GM18520 (cell line): Measurements from ENCODE around the gene AP5B1.
A peak's percentile ranks its signal among the peaks of the same experiment; 100 is the strongest.

Experiments
- ATAC-seq: cut with Tn5 transposase; IDR thresholded peaks from one replicate; pipeline ENCODE4 v1.9.1; 2021; ENCODE audit not compliant: unreplicated experiment

AP5B1 gene

DNA sequence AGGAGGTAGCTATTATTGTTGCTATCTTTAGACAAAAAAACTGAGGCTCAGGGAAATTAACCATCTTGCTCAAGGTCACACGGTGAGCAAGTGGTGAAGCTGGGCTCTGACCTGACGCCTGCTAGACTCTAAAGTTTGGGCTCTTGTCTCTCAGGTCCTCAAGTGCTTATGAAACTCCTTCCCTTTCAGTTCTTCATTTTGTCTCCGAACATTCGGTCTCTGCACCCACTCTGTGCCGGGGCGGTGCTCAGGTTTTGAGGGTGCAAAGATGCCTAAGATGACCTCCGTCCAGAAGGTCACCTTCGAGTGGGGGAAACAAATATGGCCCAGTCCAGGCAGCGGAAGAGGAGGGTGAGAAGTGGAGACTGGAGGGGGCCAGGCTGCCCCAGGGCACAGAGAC, 22.1 kb upstream of the AP5B1 start:
- peak; percentile 77 for ATAC-seq

DNA sequence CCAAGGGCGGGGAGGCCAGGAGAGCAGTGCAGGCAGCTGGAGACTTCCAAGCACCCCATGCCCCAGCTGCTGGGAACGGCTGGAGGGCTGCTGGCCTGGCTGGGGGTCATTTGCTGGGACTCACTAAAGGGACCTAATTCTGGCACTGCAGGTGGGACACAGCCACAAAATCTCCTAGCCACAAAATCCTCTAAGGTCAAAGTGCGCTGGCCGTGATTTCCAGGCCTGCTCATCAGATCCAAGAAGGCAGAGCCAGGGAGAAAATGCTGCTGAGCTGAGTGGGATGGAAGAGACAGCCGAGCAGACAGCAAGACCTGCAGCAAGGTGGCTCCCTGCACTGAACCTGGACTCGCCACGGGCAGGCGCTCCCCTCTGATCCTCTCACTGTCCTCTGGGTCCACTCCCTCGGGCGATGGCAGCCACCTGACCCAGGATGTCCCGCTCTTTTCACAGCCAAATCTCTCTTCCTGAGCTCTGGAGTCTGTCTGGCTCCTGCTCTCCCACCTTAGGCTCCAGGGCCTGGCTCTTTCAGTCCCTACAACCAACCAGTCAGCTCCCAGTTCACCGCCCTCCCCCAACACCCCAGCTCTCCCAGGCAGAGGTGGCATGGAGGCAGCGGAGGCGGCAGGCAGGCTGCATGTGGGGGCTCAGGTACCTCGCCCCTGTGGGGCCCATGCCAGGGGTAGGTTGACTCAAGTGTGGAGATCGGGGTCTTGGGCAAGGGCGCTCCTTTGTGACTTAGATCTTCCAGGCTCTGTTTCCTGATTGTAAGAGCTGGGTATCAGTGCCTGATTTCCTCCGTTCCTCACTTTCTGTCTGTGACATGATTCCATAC, 20.6 kb upstream of the AP5B1 start:
- ATAC-seq: no peak

DNA sequence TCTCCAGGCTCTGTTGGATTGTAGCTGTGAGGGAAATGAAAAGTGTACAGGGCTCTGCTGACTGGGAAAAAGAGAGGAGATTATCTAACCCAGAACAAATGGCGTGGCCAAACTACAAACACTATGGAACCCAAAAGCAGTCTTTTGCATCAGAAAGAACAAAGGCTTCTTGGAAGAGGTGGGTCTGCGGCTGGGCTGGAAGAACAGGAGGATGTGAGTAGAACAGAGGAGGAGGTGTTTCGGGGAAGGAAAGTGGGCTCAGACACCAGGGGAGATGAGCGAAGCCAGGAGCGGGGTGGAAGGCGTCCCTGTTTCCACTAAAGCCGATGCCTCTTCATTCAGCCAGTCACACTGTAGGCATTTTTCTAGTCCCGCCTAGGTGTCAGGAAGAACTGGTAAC, 18.1 kb upstream of the AP5B1 start:
- ATAC-seq: no peak

- ATAC-seq: no peak
Observed at GRCh38 chr11:65797711-65798110, 16.9 kb upstream of the AP5B1 start.

GRCh38 chr11:65796726-65797601, 16.2 kb upstream of the AP5B1 start:
- no peak for ATAC-seq

DNA sequence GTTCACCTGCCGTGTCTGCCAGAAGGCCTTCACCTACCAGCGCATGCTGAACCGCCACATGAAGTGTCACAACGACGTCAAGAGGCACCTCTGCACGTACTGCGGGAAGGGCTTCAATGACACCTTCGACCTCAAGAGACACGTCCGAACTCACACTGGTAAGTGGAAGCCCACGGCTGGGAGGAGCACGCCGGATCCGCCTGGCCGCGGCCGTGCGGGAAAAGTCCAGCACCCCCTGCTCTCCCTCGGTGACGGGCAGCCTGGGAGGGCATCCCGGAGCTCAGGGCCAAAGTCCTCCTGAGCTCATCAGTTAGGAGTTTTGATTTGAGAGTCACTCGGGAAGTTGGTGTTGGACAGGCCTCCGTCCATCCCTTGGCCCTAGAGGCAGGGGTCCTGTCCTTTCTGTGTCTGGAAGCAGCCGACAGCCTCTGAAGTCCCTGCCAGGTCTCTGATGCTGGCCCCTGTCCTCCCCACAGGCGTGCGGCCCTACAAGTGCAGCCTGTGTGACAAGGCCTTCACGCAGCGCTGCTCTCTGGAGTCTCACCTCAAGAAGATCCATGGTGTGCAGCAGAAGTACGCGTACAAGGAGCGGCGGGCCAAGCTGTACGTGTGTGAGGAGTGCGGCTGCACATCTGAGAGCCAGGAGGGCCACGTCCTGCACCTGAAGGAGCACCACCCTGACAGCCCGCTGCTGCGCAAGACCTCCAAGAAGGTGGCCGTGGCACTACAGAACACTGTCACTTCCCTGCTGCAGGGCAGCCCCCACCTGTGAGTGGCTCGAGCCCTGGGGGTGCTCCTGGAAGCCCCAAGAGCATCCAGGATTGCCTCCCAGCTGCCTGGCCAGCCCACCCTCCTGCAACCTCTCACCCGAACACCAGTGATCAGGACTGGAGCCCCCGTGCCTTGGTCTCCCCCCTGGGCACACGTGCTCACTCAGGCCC, 14.1 kb upstream of the AP5B1 start:
- no peak for ATAC-seq

DNA sequence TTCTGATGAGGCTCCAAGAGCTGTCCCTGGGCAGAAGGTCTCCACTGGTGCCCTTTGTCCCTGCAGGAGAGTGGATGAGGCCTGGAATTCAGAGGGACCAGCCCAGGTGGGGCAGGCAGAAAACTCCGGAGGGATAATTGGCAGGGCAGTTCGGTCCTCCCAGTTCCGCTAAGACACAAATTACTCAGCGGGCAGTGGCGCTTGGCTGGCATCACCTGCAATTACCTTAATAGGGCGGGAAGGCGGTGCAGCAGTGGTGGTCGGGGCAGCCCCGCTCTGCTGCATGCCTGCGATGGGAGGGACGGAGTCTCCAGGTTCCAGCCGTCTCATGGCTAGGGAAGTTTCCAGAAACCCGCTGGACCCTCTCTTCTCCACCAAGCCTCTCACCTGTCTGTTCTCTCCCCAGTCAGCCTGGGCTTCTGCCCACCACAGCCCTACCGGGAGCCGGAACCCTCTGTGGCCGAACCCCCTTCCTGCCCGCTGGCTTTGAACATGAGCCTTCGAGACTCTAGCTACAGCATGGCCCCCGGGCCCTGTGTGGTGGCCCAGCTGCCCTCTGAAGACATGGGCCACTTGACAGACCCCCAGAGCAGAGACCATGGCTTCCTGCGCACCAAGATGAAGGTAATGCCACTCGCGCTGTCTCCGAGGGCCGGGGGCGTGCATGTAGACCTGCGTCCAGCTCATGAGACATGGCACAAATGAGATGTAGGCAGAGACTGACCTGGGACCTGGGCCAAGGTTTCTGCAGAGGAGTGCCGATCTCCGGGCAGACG, 13.0 kb upstream of the AP5B1 start:
- ATAC-seq: no peak

DNA sequence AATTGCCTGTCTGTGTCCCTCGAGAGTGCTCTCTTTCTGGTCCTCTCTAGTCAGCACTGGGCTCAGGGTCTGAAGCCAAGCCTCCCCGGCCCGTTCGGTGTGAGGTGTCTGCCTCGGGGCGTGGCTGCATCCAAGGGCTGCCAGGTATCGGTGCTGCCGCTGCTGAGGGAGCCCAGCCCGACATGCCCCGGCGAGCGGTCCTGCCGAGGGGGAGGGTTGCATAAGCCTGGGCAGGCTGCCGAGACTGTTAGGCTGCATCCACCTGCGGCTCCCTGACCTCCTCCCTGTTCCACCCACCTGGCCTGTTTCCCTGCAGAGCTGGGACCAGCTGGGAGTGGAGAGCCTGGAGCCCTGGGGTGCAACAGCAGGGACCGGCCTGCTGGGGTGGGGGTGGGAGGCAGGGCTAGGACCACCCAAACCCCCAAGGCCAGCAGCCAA, 12.4 kb upstream of the AP5B1 start:
- ATAC-seq: no peak

DNA sequence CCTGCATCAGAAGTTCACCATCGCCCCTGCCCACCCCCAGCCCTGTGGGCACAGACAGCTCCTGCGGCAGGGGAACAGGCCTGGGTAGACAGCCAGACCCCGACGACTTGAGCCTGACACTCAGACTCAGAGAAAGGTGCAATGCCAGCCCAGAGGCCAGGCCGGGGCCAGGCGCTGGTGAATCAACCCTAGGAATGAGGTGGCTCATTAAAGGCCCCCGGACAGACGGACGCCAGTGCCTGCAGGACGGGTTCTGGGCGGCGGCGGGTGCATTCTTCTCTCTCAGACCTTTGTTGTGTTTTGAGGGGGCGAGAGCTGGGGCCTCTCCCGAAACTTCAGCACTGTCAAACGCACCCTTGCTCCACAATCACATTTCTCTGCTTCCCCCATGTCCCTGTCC, 11.7 kb upstream of the AP5B1 start:
- no peak for ATAC-seq

- no peak for ATAC-seq
Observed at GRCh38 chr11:65791719-65792213, 11.0 kb upstream of the AP5B1 start.

DNA sequence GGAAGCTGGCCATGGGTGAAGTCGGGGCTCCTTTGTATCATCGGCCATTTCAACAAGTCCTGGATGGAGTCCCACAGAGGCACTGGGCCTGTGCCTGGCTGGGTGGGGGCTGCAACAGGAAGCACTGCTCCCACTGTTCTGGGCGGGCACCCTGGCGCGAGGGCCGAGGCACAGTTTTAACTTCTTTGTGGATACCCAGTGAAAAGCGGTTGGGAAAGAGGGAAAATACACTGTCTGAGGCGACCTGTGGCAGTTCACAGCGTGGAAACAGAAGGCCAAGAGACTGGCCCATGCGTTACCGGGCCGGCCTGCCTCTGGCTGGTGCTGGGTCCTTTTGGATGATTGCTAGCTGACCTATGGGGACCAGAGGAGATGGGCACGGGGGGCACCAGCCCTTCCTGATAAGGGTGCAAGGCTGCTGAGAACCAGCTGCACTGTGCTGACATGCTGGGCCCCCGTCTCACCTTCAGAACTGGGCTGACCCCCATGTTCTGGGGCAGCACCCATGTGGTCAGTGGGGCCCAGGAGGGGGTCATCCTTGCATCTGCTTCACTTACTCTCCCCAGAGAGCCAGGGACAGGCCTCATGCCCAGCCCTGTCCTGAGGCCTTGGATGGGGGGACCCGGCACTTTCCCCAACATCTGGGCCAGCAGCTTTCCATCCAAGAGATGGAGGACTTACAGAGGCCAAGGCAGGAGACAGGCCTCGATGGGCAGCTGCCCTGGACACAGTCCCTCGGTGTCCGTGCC, 10.3 kb upstream of the AP5B1 start:
- ATAC-seq: no peak

DNA sequence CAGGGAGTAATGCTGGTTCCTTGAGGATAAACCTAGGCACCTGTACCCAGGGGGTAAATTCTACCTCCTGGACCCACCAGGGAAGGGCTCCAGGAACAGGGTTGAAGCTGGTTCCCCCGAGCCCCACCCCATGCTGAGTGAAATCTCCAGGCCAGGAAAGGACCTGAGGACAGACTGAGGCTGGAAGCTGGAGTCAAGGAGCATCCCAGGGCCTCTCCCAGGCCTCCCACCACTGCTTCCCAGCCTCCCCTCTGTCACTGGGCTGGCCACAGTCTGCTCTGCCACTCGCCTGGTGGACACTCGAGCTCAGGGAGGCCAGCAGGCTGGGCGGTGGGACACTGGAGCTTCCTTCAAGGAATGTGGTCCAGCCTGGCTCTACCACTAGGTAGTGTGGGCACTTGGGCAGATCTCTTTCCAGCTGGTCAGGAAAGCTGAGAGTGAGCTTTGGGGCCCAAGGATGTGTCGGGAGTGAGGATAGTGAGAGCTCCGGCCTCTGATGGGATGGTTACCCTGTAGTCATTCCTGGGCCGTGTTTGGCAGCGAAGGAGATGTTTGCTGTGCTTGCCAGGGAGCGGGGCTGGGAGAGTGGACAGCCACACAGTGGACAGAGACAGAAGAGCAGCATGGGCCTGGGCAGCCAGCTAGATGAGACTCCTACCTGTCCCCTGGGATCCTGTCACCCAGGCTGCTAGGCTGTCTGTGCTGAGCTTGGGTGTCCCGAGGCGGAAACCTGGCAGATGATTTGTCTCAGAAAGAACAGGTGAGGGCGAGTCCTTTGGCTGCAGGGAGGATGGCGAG, 9.5 kb upstream of the AP5B1 start:
- ATAC-seq: no peak

DNA sequence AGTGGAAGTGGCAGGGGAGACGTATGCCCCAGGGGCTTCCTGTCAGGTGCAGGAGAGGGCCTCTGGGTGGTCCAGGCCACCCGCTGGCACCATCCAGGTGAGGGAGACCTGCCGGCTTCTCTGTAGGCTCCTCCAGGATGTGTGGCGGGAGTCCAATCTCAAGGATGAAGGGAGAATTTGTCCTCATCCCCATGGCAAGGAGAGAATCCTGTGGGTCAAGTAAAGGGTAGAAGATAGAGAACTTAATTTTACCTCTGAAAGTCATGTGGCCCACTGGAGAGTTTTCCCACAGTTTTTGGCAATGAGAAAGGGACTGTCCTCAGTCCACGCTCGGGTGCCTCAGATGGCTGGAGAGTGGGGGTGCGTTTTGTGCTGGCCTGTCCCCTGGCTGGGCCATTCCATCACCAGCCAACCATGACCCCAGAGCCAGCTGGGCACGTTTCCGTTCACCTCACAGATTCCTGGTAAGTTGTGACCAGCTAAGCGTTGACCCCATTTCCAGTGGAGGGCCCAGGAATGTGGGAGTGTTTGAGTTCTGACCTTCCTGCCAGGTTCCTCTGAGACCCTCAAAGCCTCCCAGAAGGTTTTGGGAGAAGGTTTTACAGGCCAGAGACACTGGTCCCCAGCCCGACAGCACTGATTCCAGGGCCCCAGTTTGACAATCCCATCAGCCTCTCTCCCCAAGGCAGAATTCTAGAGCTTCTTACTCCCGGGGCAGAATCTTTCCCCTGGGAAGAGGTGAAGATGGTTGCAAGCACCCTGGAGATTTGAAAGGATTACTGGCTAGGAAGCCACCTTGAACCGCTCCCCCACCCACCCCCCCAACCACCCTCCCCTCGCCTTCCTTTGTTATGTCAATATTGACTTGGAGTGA, 8.7 kb upstream of the AP5B1 start:
- ATAC-seq: no peak

DNA sequence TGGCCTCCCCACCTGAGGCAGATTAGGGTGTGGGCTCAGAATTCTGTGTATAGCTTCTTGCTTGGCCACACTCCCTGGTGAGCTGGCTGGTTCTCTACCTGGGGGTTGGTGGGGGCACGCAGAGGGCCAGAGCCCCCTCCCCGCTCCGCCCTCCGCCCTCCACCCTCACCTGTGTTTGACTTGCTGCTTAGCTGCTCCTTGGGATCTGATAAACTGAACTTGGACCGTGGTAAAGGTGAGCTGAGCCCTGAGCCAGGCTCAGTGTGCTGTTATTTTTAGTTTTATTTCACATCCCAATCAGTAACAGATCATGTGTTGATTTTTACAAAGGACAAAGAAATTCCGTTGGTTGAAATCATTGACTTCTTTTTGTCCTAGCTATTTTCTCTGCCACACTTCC, 8.0 kb upstream of the AP5B1 start:
- ATAC-seq: no peak

DNA sequence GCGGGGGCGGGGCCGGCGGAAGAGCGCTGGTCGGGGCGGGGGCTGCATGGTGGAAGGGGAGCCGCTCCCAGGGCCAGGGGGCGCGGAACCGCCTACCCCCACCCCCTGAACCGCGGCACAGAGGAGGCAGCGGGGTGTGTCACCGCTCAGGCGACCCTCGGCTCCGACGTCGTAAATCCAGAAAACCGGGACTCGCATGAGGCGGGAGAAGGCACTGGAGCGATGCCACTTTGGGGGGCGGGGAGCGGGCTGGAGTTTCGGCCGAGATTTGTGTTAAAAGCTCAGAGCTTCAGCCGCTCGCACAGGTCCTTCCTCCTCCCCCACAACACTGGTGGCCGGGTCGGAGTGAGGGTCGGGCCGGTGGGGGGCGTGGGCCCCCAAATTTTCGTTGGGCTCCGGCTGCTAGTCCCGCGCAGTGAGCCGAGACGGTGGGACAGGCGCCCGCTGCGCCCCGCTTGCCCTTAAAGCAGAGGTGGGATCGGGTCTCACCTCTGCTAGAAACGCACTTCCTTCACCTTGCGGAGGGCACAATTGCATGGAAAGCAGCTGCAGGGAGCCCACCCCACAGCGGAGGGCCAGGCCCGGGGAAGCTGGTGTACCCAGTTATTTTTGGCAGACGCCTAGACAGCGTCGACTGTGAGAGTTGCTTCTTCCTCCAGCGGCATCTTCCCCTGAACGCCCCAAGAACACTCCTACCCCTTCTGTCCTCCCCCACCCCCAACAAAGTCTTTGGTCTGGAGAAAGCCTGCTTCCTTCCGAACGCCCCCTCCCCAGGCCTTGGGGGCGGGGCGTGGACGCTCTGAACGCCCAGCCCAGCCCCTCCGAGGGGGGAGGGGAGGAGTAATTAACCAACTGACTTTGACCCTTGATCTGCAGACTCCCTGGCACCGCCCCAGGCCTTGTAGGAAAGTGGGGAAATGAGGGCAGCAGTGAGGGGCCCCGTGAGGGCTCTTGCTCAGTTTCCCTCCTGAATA, 7.2 kb upstream of the AP5B1 start:
- no peak for ATAC-seq
